Adrenal gland (tissue), 5 donors: ENCODE measurements around the gene SMTNL1.

Source experiments
- POLR2A ChIP-seq, 2 donors: fragments of 450-650 bp; IDR thresholded peaks; one replicate each; pipeline ENCODE4 v1.6.1; 2017; ENCODE audit warnings: antibody characterized with exemption in 2 of 2, mild to moderate bottlenecking in 2 of 2, moderate library complexity in 1 of 2
- TF ChIP-seq, protein P1 (sequence below), 6 experiments: fragments of 450-650 bp in 4 of 6; fragments of 200-600 bp in 2 of 6; sonication (generic) in 1 of 6; IDR thresholded peaks; 1 replicate in 5 of 6; 2 replicates in 1 of 6; pipeline versions ENCODE4 v1.5.1 to v1.8.0; 2016 to 2021; ENCODE audit warnings: antibody characterized with exemption in 6 of 6, mild to moderate bottlenecking in 2 of 6, moderate library complexity in 1 of 6
- donor health status: DM: no; HTN: no; CAD: no.

GRCh38 chr11:57536947-57537619 lies at the start of gene SMTNL1:
- no peak for TF ChIP-seq POLR2A (IDR thresholded peaks at IDR 0.05)
- TF ChIP-seq, protein P1, sequence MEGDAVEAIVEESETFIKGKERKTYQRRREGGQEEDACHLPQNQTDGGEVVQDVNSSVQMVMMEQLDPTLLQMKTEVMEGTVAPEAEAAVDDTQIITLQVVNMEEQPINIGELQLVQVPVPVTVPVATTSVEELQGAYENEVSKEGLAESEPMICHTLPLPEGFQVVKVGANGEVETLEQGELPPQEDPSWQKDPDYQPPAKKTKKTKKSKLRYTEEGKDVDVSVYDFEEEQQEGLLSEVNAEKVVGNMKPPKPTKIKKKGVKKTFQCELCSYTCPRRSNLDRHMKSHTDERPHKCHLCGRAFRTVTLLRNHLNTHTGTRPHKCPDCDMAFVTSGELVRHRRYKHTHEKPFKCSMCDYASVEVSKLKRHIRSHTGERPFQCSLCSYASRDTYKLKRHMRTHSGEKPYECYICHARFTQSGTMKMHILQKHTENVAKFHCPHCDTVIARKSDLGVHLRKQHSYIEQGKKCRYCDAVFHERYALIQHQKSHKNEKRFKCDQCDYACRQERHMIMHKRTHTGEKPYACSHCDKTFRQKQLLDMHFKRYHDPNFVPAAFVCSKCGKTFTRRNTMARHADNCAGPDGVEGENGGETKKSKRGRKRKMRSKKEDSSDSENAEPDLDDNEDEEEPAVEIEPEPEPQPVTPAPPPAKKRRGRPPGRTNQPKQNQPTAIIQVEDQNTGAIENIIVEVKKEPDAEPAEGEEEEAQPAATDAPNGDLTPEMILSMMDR (IDR thresholded peaks at IDR 0.05) = no peak
